GM12873 (cell line): ENCODE data around the gene RBMX.

ENCODE experiments used
- CTCF ChIP-seq: IDR thresholded peaks from 2 replicates; pipeline ENCODE4 v1.5.1; 2012; ENCODE audit warnings: low read depth, mild to moderate bottlenecking, moderate library complexity, low read length, control low read depth; ENCODE audit not compliant: insufficient read depth; ENCODE audit errors: missing control alignments

RBMX gene

GRCh38 chrX:136879001-136879687 lies 1.4 kb downstream of the RBMX start:
- no peak for TF ChIP-seq CTCF

GRCh38 chrX:136878423-136878822 lies 2.1 kb downstream of the RBMX start:
- no peak for TF ChIP-seq CTCF

- TF ChIP-seq CTCF, result no peak
Measured at GRCh38 chrX:136872091-136872700, 8.3 kb downstream of the RBMX start.

DNA sequence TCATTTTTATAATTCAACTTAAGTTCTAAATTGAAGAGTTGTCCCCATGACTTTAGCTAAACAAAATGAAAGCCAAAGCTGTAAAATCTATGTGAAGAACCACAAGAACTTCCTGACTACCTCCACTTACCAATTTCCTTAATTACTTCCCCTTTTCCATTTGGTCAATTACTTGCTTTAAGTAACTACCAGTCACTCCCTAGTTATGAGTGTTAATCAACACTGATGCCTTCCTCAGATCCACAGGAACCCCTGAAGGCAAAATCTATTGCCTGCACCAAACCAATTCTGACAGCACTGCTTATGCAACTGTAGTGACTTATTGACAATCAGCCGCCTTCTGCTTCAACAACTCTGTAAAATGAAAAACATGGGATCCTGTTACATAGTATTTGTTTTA lies 10.5 kb downstream of the RBMX start:
- TF ChIP-seq CTCF, result no peak

- no peak for TF ChIP-seq CTCF
Measured at GRCh38 chrX:136868283-136869055, 12.1 kb downstream of the RBMX start.

GRCh38 chrX:136867518-136867917 lies 13.0 kb downstream of the RBMX start:
- TF ChIP-seq CTCF, result no peak

DNA sequence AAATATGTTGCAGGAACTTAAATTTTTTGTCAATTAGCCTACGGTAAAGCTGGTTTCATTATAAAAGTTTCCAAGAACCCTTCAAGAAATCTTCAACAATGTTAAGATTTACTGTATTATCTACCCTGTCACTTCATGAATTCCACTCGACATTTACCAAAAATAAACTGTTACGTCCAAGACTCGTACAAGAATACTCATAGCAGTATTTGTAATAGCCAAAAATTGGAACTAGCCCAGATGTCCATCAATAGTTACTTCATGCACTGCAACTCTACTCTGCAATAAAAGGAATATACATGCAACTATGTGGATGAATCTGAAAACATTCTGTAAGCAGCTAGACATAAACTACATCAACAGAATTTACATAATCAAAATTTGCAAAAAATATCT lies 13.4 kb downstream of the RBMX start:
- TF ChIP-seq CTCF, result no peak
